Measurements from ENCODE around the gene CFAP46.

The CFAP46 gene

DNA sequence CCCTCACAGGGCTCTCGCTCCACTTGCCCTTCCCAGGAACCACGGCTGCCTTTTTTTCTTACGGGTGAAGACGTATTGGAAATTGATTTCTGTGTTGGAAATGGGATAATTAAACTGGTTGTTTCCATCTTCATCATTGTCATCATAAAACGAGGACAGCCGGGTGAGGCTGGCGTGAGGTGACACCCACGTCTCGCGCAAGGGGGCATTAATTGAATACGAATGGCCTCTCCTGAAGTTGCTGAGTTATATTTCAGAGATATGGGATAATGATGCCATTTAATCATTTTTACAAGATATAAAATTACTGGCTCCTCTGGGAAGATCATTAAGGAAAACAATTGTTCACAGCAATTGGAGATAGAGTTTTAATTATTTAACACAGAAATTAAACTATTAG, 138.1 kb downstream of the CFAP46 start:
- TF ChIP-seq BACH2 (CRISPR knock-in tag; IDR thresholded peaks at IDR 0.05; ENCODE audit: borderline replicate concordance) (no peak), TCF4 (CRISPR knock-in tag; IDR thresholded peaks at IDR 0.05; ENCODE audit: borderline replicate concordance) (no peak)
- ATAC-seq, result no peak

DNA sequence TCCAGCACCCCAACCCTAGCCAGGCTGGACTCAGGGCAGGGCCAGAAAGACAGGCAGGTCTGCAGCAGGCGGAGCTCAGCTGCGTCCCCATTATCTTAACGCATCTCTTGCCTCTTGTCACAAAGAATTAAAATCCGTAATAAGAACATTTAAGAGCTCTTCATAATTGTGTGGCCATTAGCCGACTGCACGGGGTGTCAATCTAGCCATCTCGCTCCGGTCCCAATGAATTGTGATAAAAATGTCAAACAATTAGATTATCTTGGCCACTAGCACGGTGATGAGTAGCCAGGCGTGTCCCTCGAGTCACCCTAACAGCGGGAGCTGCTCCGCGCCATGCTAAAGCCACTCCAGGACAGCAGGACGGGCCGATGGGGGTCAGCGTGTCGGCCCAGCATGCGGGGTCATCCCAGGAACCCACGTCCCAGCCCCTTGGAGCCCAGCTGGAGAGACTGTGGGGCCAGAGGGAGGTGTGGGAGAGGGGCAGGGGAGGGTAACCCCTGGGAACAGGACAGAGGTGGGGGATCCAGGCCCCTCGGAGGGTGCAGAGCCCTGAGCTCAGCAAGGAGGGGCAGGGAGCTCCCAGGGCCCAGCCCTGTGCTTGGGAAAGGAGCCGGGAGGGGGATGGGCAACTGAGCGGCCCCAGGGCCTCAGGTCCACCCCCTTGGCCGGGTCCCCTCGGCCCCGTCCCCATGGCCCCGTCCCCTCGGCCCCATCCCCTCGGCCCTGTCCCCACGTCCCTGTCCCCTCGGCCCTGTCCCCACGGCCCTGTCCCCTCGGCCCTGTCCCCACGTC, 138.8 kb downstream of the CFAP46 start:
- TF ChIP-seq, protein P1, sequence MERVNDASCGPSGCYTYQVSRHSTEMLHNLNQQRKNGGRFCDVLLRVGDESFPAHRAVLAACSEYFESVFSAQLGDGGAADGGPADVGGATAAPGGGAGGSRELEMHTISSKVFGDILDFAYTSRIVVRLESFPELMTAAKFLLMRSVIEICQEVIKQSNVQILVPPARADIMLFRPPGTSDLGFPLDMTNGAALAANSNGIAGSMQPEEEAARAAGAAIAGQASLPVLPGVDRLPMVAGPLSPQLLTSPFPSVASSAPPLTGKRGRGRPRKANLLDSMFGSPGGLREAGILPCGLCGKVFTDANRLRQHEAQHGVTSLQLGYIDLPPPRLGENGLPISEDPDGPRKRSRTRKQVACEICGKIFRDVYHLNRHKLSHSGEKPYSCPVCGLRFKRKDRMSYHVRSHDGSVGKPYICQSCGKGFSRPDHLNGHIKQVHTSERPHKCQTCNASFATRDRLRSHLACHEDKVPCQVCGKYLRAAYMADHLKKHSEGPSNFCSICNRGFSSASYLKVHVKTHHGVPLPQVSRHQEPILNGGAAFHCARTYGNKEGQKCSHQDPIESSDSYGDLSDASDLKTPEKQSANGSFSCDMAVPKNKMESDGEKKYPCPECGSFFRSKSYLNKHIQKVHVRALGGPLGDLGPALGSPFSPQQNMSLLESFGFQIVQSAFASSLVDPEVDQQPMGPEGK (CRISPR knock-in tag; IDR thresholded peaks at IDR 0.05; ENCODE audit: borderline replicate concordance), result no peak
- TF ChIP-seq BACH2 (CRISPR knock-in tag; IDR thresholded peaks at IDR 0.05; ENCODE audit: borderline replicate concordance) (no peak), TCF4 (CRISPR knock-in tag; IDR thresholded peaks at IDR 0.05; ENCODE audit: borderline replicate concordance) (no peak), PPARA (CRISPR knock-in tag; IDR thresholded peaks at IDR 0.05; ENCODE audit: borderline replicate concordance) (no peak)

DNA sequence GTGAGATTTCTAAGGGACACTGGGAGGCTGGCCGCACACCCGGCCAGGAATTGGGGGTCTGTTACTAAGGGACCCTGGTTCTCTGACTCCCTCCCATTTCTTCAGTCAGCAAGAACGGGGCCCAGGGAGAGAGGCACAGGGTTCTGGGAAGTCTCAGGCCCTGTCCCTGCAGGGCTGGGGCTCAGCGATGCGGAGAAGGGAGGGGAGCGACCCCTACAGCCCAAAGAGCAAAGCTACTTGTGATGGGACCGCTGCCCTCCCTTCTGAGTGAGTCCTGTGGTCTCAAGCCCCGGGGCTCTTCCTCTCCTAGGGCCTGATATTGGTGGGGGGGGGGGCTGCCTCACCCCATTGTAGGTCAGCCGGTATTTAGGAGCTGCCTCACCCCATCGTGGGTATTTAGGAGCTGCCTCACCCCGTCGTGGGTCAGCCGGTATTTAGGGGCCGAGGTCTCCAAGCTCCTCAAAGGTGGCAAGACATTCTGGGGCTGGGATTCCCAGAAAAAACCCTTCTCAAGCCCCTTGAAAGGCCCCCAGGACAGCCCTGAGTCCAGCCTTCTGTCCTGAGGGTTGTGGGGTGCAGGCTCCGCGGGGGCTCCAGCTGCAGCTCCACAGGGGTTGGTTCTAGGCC, 139.6 kb downstream of the CFAP46 start:
- no peak for TF ChIP-seq ZFP3 (CRISPR knock-in tag; IDR thresholded peaks at IDR 0.05)
- TF ChIP-seq, protein P2, sequence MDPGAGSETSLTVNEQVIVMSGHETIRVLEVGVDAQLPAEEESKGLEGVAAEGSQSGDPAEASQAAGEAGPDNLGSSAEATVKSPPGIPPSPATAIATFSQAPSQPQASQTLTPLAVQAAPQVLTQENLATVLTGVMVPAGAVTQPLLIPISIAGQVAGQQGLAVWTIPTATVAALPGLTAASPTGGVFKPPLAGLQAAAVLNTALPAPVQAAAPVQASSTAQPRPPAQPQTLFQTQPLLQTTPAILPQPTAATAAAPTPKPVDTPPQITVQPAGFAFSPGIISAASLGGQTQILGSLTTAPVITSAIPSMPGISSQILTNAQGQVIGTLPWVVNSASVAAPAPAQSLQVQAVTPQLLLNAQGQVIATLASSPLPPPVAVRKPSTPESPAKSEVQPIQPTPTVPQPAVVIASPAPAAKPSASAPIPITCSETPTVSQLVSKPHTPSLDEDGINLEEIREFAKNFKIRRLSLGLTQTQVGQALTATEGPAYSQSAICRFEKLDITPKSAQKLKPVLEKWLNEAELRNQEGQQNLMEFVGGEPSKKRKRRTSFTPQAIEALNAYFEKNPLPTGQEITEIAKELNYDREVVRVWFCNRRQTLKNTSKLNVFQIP (CRISPR knock-in tag; IDR thresholded peaks at IDR 0.05; ENCODE audit: borderline replicate concordance, low read depth), result no peak
- no peak for TF ChIP-seq CSDC2 (CRISPR knock-in tag; IDR thresholded peaks at IDR 0.05)
- no peak for TF ChIP-seq ISL1 (CRISPR knock-in tag; IDR thresholded peaks at IDR 0.05)
- TF ChIP-seq, protein P3, sequence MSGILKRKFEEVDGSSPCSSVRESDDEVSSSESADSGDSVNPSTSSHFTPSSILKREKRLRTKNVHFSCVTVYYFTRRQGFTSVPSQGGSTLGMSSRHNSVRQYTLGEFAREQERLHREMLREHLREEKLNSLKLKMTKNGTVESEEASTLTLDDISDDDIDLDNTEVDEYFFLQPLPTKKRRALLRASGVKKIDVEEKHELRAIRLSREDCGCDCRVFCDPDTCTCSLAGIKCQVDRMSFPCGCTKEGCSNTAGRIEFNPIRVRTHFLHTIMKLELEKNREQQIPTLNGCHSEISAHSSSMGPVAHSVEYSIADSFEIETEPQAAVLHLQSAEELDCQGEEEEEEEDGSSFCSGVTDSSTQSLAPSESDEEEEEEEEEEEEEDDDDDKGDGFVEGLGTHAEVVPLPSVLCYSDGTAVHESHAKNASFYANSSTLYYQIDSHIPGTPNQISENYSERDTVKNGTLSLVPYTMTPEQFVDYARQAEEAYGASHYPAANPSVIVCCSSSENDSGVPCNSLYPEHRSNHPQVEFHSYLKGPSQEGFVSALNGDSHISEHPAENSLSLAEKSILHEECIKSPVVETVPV (CRISPR knock-in tag; IDR thresholded peaks at IDR 0.05), result no peak
- TF ChIP-seq, protein P1 (CRISPR knock-in tag; IDR thresholded peaks at IDR 0.05; ENCODE audit: borderline replicate concordance), result no peak
- TF ChIP-seq OSR1 (CRISPR knock-in tag; IDR thresholded peaks at IDR 0.05), result no peak
- TF ChIP-seq ZFP30 (CRISPR knock-in tag; IDR thresholded peaks at IDR 0.05), result no peak
- no peak for TF ChIP-seq GLIS3 (CRISPR knock-in tag; IDR thresholded peaks at IDR 0.05)
- TF ChIP-seq PPARA (CRISPR knock-in tag; IDR thresholded peaks at IDR 0.05; ENCODE audit: borderline replicate concordance), result no peak
- no peak for TF ChIP-seq SNAI2 (CRISPR knock-in tag; IDR thresholded peaks at IDR 0.05)
- no peak for TF ChIP-seq BACH2 (CRISPR knock-in tag; IDR thresholded peaks at IDR 0.05; ENCODE audit: borderline replicate concordance)
- TF ChIP-seq ZC3H10 (CRISPR knock-in tag; IDR thresholded peaks at IDR 0.05), result no peak
- no peak for TF ChIP-seq RARB (CRISPR knock-in tag; IDR thresholded peaks at IDR 0.05)
- TF ChIP-seq, protein P4, sequence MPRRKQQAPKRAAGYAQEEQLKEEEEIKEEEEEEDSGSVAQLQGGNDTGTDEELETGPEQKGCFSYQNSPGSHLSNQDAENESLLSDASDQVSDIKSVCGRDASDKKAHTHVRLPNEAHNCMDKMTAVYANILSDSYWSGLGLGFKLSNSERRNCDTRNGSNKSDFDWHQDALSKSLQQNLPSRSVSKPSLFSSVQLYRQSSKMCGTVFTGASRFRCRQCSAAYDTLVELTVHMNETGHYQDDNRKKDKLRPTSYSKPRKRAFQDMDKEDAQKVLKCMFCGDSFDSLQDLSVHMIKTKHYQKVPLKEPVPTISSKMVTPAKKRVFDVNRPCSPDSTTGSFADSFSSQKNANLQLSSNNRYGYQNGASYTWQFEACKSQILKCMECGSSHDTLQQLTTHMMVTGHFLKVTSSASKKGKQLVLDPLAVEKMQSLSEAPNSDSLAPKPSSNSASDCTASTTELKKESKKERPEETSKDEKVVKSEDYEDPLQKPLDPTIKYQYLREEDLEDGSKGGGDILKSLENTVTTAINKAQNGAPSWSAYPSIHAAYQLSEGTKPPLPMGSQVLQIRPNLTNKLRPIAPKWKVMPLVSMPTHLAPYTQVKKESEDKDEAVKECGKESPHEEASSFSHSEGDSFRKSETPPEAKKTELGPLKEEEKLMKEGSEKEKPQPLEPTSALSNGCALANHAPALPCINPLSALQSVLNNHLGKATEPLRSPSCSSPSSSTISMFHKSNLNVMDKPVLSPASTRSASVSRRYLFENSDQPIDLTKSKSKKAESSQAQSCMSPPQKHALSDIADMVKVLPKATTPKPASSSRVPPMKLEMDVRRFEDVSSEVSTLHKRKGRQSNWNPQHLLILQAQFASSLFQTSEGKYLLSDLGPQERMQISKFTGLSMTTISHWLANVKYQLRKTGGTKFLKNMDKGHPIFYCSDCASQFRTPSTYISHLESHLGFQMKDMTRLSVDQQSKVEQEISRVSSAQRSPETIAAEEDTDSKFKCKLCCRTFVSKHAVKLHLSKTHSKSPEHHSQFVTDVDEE (CRISPR knock-in tag; IDR thresholded peaks at IDR 0.05), result no peak
- ATAC-seq, result no peak

More for the DNA sequence above, 138.8 kb downstream of the CFAP46 start:
- no peak for ATAC-seq

All from SK-N-SH treated with all-trans-retinoic acid at 6 μM for 48 hours (cell line).